GM12878 (cell line): ENCODE data around the gene CLIP3.

Experiments
- MEF2A ChIP-seq: IDR thresholded peaks from 2 replicates; pipeline ENCODE4 v1.6.1; 2011; ENCODE audit warnings: low read depth, mild to moderate bottlenecking, low read length, moderate library complexity; ENCODE audit not compliant: insufficient read depth
- TAF1 ChIP-seq: IDR thresholded peaks from 2 replicates; pipeline ENCODE4 v1.6.1; 2011; ENCODE audit warnings: mild to moderate bottlenecking, low read depth, low read length, borderline replicate concordance
- TCF7 ChIP-seq: IDR thresholded peaks from 2 replicates; pipeline ENCODE4 v1.6.1; 2014; ENCODE audit warnings: antibody characterized with exemption, borderline replicate concordance
- TF ChIP-seq, protein P1 (sequence below): fragments of 450-650 bp; IDR thresholded peaks from 2 replicates; pipeline ENCODE4 v1.6.1; 2016; ENCODE audit warnings: mild to moderate bottlenecking
- TF ChIP-seq, protein P2 (sequence below), 3 experiments: IDR thresholded peaks in 2 of 3; conservative IDR thresholded peaks in 1 of 3; 2 replicates each; pipeline ENCODE4 v1.5.1; 2011; ENCODE audit warnings: low read depth in 3 of 3, low read length in 3 of 3, mild to moderate bottlenecking in 3 of 3, control low read depth in 2 of 3, moderate library complexity in 2 of 3, inconsistent platforms in 1 of 3, mixed read lengths in 1 of 3; ENCODE audit not compliant: control insufficient read depth in 2 of 3, insufficient read depth in 1 of 3; ENCODE audit errors: extremely low read depth in 1 of 3

DNA sequence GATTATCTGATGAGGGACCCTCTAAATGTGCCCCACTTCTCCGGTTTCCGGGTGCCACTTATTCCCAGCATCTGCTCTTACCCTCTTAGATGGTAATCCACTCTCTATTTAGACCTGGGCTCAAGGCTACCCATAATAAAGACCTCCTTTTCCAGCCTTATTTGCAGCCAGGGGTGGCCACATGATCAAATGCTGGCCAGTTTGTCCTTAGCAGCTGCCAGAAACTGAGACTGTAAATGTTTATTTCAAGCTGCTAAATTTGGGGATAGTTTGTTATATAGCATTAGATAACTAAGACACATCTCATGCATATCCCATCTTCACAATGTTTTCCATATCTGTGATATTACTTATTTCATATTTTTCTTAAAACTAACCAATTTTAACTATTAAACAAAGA lies 11.3 kb upstream of the CLIP3 start:
- TF ChIP-seq MEF2A: no peak
- TF ChIP-seq, protein P1, sequence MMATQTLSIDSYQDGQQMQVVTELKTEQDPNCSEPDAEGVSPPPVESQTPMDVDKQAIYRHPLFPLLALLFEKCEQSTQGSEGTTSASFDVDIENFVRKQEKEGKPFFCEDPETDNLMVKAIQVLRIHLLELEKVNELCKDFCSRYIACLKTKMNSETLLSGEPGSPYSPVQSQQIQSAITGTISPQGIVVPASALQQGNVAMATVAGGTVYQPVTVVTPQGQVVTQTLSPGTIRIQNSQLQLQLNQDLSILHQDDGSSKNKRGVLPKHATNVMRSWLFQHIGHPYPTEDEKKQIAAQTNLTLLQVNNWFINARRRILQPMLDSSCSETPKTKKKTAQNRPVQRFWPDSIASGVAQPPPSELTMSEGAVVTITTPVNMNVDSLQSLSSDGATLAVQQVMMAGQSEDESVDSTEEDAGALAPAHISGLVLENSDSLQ: no peak
- TF ChIP-seq, protein P2, sequence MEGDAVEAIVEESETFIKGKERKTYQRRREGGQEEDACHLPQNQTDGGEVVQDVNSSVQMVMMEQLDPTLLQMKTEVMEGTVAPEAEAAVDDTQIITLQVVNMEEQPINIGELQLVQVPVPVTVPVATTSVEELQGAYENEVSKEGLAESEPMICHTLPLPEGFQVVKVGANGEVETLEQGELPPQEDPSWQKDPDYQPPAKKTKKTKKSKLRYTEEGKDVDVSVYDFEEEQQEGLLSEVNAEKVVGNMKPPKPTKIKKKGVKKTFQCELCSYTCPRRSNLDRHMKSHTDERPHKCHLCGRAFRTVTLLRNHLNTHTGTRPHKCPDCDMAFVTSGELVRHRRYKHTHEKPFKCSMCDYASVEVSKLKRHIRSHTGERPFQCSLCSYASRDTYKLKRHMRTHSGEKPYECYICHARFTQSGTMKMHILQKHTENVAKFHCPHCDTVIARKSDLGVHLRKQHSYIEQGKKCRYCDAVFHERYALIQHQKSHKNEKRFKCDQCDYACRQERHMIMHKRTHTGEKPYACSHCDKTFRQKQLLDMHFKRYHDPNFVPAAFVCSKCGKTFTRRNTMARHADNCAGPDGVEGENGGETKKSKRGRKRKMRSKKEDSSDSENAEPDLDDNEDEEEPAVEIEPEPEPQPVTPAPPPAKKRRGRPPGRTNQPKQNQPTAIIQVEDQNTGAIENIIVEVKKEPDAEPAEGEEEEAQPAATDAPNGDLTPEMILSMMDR (IDR thresholded peaks at IDR 0.05 in 2 of 3, conservative IDR thresholded peaks at IDR 0.05 in 1 of 3; ENCODE audit: control insufficient read depth in 2 of 3, extremely low read depth in 1 of 3, insufficient read depth in 1 of 3, low read depth in 3 of 3, low read length in 3 of 3): no peak
- no peak for TF ChIP-seq TCF7
- TF ChIP-seq TAF1: no peak
